HG02970 (cell line): Measurements from ENCODE around the gene OR5B2.
"Not testable (repeated sequence)": the region's sequence is repeated elsewhere in the genome, so short reads cannot be mapped to it uniquely, and the experiment has no call there.

ENCODE experiments used
- ATAC-seq: cut with Tn5 transposase; IDR thresholded peaks from one replicate; pipeline ENCODE4 v1.9.1; 2021; ENCODE audit warnings: mild to moderate bottlenecking, moderate library complexity, moderate number of reproducible peaks; ENCODE audit not compliant: unreplicated experiment, low FRiP score

Gene OR5B2

GRCh38 chr11:58428021-58428420 is at the start of gene OR5B2:
OR5B2 (minus strand) TSS chr11:58428121; CDS start chr11:58423261, 4,860 bp downstream.
- no peak for ATAC-seq

- no peak for ATAC-seq
Observed at GRCh38 chr11:58471892-58472291, 44.0 kb upstream of the OR5B2 start.

DNA sequence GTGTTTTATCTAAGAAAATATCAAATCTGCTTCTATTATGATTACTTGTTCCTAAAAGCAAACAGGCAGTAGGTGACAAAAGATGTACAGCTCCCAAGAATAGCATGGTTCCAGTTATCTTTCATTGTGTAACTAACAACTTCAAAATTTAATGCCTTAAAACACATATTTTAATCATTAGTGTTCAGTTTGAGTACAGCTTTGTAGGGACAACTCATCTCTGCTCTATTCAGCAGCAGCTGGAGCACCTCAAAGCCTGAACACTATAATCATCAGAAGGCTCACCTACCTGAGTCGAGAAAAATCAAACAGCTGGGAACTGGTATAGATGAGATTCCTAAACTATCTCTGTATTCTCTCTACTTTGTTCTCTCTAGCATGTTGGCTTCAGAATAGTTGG is 38.4 kb upstream of the OR5B2 start:
- ATAC-seq: no peak

DNA sequence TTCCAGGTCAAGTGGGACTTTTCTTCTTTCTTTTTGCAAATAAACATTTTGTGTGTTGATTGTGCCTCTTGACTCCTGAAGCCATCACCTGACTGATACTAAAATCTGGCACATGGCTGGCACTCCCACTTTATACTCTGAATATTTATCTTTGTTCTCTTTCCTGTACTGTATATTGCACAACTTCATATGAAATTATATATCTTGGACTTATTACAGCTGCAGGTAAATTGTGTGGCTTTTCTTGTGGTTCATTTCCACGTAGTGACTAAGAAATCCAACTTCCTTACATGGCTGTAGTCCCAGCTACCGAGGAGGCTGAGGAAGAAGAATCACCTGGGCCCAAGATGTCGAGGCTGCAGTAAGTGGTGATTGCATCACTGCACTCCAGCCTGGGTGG is 37.8 kb upstream of the OR5B2 start:
- no peak for ATAC-seq

DNA sequence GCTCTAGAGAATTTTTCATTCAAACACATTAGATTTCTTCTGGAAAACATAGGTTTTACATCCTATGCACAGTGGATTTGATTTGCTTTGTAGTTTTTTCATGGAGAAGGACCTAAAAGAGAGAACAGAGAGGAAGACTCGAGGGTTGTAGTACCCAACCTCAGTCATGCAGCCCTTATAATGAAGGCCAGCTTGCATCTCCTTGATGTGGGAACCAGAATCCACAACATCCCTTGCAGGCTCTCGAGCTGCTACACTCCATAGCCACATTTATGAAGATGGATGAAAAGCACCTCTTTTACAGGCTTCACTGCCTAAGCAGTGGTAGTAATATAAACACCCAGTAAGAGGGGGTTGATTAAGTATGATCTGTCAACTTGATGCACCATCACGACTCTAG is 23.7 kb upstream of the OR5B2 start:
- no peak for ATAC-seq

DNA sequence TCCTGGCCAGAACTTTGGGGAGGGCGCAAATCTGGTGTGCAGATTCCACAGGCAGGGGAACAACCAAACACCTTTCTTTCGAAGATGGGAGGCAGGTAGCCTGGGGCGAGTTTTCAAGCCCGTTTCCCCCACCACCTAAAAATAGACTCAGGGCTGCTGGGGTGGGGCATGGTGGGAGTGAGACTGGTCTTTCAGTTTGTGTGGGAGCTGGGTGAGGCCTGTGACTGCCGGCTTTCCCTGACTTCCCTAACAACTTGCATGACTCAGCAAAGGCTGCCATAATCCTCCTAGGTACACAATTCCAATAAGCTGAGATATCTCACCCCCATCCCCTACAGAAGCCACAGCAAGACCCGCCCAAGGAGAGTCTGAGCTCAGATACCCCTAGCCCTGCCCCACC is 18.4 kb upstream of the OR5B2 start:
- no peak for ATAC-seq

DNA sequence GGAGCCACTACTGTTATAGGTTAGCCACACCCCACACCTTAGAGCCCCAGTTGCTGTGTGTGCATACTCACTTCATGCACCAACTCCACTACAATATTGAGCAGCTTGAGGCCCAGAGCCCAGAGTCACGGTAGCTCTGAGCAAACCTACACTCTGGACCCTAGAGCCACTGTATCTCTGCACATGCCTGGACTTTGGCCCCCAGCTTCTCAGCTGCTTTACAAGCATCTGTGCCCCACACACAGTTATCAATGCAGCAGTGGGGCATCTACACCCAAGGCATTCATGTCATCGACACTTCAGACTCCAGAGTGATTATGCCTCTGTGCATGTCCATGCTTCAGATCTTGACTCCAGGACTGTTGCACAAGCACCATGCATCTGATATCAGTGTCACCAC is 16.4 kb upstream of the OR5B2 start:
- ATAC-seq: no peak

- no peak for ATAC-seq
Observed at GRCh38 chr11:58442136-58442535, 14.2 kb upstream of the OR5B2 start, which contains the start of gene OR5B12. OR5B12 (minus strand) TSS chr11:58442236; CDS start chr11:58440151, 2,085 bp downstream.

GRCh38 chr11:58438486-58438885 is 10.6 kb upstream of the OR5B2 start:
- no peak for ATAC-seq

GRCh38 chr11:58434217-58434616 is 6.3 kb upstream of the OR5B2 start:
- ATAC-seq: no peak

- ATAC-seq: no peak
Observed at GRCh38 chr11:58433638-58434203, 5.8 kb upstream of the OR5B2 start.

DNA sequence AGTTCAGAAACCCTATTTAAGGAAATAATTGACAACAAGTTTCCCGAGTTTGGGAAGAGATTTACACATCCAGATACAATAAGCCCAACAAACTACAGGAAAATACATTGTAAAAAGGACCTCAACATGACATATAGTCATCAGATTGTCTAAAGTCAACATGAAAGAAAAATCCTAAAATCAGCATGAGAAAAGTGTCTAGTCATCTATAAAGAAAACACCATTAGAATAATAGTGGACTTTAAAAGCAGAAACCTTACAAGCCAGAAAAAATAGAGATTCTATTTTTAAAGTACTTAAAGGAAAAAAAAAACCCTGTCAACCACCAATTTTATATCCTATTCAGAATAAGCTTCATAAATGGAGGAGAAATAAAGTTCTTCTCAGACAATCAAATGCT is 1.4 kb upstream of the OR5B2 start:
- ATAC-seq: no peak

DNA sequence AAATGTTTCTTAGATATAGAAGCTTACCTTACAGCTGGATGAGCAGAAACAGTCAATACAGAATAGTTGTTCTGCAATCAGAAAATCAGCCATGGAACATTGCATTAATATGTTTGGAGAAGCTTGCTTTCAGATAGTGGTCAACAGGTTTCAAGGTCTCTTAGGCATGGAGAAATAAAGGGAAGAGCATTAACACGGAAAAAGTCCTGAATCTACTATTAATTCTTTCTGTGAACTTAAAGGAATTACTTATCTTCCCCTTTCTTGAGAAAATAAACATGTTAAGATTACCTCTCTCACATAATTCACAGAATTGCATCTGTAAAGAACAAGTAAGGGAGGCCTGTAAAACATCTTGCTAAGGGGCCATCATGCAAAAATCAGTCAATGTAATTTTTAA is 21.1 kb downstream of the OR5B2 start, which contains the start of gene OR5B3:
Gene OR5B3 (minus strand): TSS at position 101 of the 400 bp plus-strand sequence. CDS start 3,465 bp downstream, outside the sequence.
- no peak for ATAC-seq

DNA sequence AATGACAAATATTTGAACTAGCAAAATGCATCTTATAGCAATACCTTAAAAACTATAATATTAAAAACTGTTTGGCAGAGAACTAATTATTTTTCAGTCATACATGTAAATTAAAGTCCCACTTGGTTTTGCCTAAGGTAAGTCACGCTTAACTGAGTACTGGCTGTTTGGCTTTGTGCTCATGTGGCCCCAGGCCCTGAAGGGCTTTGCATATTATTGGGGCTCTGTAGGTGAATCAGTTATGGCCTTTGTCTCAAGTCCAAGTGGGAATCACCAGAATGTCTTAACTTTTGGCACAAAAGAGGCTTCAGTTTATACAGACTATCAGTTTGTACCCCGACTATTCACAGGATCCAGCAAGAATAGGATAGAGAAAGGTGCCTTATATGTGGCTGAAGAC is 28.3 kb downstream of the OR5B2 start:
- ATAC-seq: not testable (repeated sequence)

DNA sequence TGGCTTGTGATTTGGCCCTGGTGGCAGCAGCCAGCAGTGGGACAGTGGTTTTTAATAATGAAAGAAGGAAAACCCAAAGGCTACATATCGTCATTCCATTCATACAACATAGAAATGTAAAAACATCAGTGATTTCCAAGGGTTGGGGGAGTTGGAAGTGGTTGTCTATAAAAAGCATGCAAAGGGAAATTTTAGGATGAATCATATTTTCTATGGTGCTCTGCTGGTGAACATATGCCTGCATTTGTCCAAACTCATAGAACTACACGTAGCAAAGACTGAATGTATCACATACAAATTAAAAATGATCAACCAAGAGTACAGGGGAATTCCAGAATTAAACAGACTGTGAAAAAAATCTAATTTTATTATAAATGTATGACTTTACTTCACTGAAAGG is 32.3 kb downstream of the OR5B2 start:
- no peak for ATAC-seq

DNA sequence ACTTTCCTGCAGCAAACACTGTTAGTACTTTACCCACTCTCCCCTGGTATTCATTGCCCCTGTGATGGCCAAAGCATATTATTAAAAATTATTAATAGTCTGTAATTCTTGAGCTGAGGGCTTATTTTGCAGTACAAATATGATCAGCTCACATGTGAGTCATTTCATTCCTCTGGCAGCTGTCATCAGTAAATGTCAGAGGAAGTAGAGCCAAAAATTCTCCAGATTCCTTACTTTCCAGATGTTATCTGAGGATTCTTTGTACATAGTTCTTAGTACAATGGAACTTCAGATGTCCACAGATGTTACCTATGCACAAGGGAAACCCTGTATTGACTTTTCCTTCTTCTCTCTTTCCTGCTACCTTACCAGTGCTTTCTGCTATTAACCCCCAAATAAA is 33.7 kb downstream of the OR5B2 start:
- ATAC-seq: no peak

DNA sequence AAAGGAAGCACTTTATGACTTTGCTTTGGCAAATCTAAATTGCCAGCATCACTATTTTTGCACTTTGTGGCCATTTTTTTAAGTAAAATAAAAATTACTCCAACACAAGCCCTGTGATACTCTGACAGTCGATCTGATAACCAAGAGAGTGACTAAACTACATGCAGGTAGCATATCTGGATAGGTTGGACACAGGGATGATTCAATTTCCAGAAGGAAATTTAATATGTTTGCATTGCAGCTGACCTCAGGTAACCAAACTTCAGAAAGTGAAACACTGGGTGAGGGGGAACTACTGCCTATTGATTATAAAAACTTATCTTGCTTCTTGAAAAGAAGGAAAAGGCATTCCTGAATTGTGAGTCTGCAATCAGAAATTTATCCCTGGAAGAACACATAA is 35.2 kb downstream of the OR5B2 start:
- no peak for ATAC-seq

GRCh38 chr11:58391879-58392278 is 36.0 kb downstream of the OR5B2 start:
- ATAC-seq: no peak

DNA sequence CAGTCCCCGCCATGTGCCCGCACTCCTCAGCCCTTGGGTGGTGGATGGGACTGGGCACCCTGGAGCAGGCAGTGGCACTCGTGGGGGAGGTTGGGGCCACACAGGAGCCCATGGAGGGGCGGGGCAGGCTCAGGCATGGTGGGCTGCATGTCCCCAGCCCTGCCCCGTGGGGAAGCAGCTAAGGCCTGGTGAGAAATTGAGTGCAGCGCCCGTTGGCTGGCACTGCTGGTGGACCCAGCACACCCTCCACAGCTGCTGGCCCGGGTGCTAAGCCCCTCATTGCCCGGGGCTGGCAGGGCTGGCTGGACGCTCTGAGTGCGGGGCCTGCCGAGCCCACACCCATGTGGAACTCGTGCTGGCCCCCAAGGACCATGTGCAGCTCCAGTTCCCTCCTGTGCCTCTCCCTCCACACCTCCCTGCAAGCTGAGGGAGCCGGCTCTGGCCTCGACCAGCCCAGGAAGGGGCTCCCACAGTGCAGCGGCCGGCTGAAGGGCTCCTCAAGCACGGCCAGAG is 37.3 kb downstream of the OR5B2 start:
- no peak for ATAC-seq
